ENCODE data around the gene RRAD.
"Not testable (repeated sequence)": the region's sequence is repeated elsewhere in the genome, so short reads cannot be mapped to it uniquely, and the experiment has no call there.

Gene RRAD

GRCh38 chr16:66899310-66899944 lies 25.9 kb downstream of the RRAD start:
- TF ChIP-seq CTCF (IDR thresholded peaks at IDR 0.05; ENCODE audit: unreplicated experiment in 3 of 3): no peak
- no peaks in the 10 kb centered on the region for H3K27me3 Mint-ChIP-seq (ENCODE audit: low read depth)

GRCh38 chr16:66898933-66899309 lies 26.4 kb downstream of the RRAD start:
- no peaks in the 10 kb centered on the region for H3K9me3 Mint-ChIP-seq
- H3K27ac Mint-ChIP-seq: peak overlapping the region; percentile 82 to 91 (median 85)
- no peak for TF ChIP-seq CTCF (IDR thresholded peaks at IDR 0.05; ENCODE audit: unreplicated experiment in 3 of 3)
- H3K4me1 Mint-ChIP-seq: peaks cover 40% of the 10 kb centered on the region
- H3K27me3 Mint-ChIP-seq (ENCODE audit: low read depth): no peaks in the 10 kb centered on the region
- no peak overlapping the region for H3K4me3 Mint-ChIP-seq
- no peaks in the 10 kb centered on the region for H3K36me3 Mint-ChIP-seq (ENCODE audit: low read depth)

More at GRCh38 chr16:66899310-66899944, 25.9 kb downstream of the RRAD start:
- Mint-ChIP-seq H3K9me3 (no peaks in the 10 kb centered on the region), H3K4me1 (peaks cover 40% of the 10 kb centered on the region), H3K36me3 (ENCODE audit: low read depth) (no peaks in the 10 kb centered on the region), H3K27ac (peak overlapping the region; percentile 82 to 91 (median 85)), H3K4me3 (peak overlapping the region in 1 of 3 experiments; percentile 21)

GRCh38 chr16:66898207-66898606 lies 27.1 kb downstream of the RRAD start:
- Mint-ChIP-seq H3K4me1 (peaks cover 40% of the 10 kb centered on the region), H3K4me3 (peak overlapping the region in 2 of 3 experiments; percentile 20 to 37), H3K9me3 (no peaks in the 10 kb centered on the region), H3K27me3 (ENCODE audit: low read depth) (no peaks in the 10 kb centered on the region), H3K36me3 (ENCODE audit: low read depth) (no peaks in the 10 kb centered on the region), H3K27ac (peak overlapping the region; percentile 78 to 85 (median 82))
- no peak for TF ChIP-seq CTCF (IDR thresholded peaks at IDR 0.05; ENCODE audit: unreplicated experiment in 3 of 3)

GRCh38 chr16:66896682-66897081 lies 28.7 kb downstream of the RRAD start:
- H3K36me3 Mint-ChIP-seq (ENCODE audit: low read depth); H3K27me3 Mint-ChIP-seq (ENCODE audit: low read depth); H3K9me3 Mint-ChIP-seq; H3K27ac Mint-ChIP-seq; H3K4me3 Mint-ChIP-seq: not testable (repeated sequence)
- peaks cover 30% of the 10 kb centered on the region for H3K4me1 Mint-ChIP-seq

- no peak for TF ChIP-seq CTCF (IDR thresholded peaks at IDR 0.05; ENCODE audit: unreplicated experiment in 3 of 3)
- Mint-ChIP-seq H3K4me1 (peaks cover 27% of the 10 kb centered on the region), H3K9me3 (no peaks in the 10 kb centered on the region), H3K36me3 (ENCODE audit: low read depth) (no peaks in the 10 kb centered on the region), H3K27ac (no peak overlapping the region), H3K27me3 (ENCODE audit: low read depth) (no peaks in the 10 kb centered on the region), H3K4me3 (no peak overlapping the region)
These were observed 29.3 kb downstream of the RRAD start for GRCh38 chr16:66895999-66896398.

- peaks cover 24% of the 10 kb centered on the region for H3K4me1 Mint-ChIP-seq
- H3K27me3 Mint-ChIP-seq (ENCODE audit: low read depth): no peaks in the 10 kb centered on the region
- H3K4me3 Mint-ChIP-seq: no peak overlapping the region
- TF ChIP-seq CTCF (IDR thresholded peaks at IDR 0.05; ENCODE audit: unreplicated experiment in 3 of 3): no peak
- H3K36me3 Mint-ChIP-seq (ENCODE audit: low read depth): no peaks in the 10 kb centered on the region
- H3K9me3 Mint-ChIP-seq: no peaks in the 10 kb centered on the region
- H3K27ac Mint-ChIP-seq: no peak overlapping the region
These were observed 29.7 kb downstream of the RRAD start for GRCh38 chr16:66895689-66895979.
